Spleen (tissue), 11 donors: Measurements from ENCODE around the gene GSTA3. TPM values are rescaled to one million over a fixed set of nuclear protein-coding genes. Genes with fewer than 3 reads are reported as not detected.

ENCODE experiments used
- DNase-seq: peaks from one replicate; pipeline ENCODE4 v3.0.0-alpha.2; 2020
- H3K27ac ChIP-seq, 8 donors: fragments of 200-600 bp; sonication (generic) in 7 of 8; 1 replicate in 4 of 8; 2 replicates in 4 of 8; pipeline versions ENCODE4 v1.5.0 to v1.8.0; 2016 to 2021; ENCODE audit warnings: inconsistent platforms in 4 of 8, mild to moderate bottlenecking in 4 of 8, moderate library complexity in 1 of 8
- H3K27me3 ChIP-seq, 7 donors: fragments of 200-600 bp; sonication (generic) in 6 of 7; replicated peaks in 1 of 7; 1 replicate in 4 of 7; 2 replicates in 3 of 7; pipeline versions ENCODE4 v1.5.0 to v1.8.0; 2016 to 2021; ENCODE audit warnings: inconsistent platforms in 3 of 7, mild to moderate bottlenecking in 1 of 7
- H3K36me3 ChIP-seq, 6 donors: fragments of 200-600 bp; sonication (generic) in 5 of 6; 1 replicate in 4 of 6; 2 replicates in 2 of 6; pipeline versions ENCODE4 v1.5.0 to v1.8.0; 2016 to 2021; ENCODE audit warnings: inconsistent platforms in 2 of 6
- H3K4me1 ChIP-seq, 6 donors: fragments of 200-600 bp; sonication (generic) in 5 of 6; 1 replicate in 3 of 6; 2 replicates in 3 of 6; pipeline versions ENCODE4 v1.5.0 to v1.8.0; 2016 to 2021; ENCODE audit warnings: inconsistent platforms in 3 of 6
- H3K4me3 ChIP-seq, 8 donors: fragments of 200-600 bp; sonication (generic) in 7 of 8; 1 replicate in 4 of 8; 2 replicates in 4 of 8; pipeline versions ENCODE4 v1.5.0 to v1.8.0; 2016 to 2021; ENCODE audit warnings: inconsistent platforms in 4 of 8, mild to moderate bottlenecking in 4 of 8, moderate library complexity in 2 of 8
- H3K9me3 ChIP-seq, 8 donors: fragments of 200-600 bp; sonication (generic) in 7 of 8; 1 replicate in 4 of 8; 2 replicates in 4 of 8; pipeline versions ENCODE4 v1.5.0 to v1.8.0; 2016 to 2021; ENCODE audit warnings: inconsistent platforms in 4 of 8
- POLR2A ChIP-seq, 3 donors: fragments of 450-650 bp; IDR thresholded peaks; one replicate each; pipeline ENCODE4 v1.5.1; 2017; ENCODE audit warnings: antibody characterized with exemption in 3 of 3, mild to moderate bottlenecking in 1 of 3
- POLR2AphosphoS5 ChIP-seq, 3 donors: sonication (generic); formaldehyde crosslinking; IDR thresholded peaks; one replicate each; pipeline ENCODE4 v1.5.1; 2017; ENCODE audit warnings: antibody characterized with exemption in 3 of 3
- WGBS, 5 donors: extraction: QIAGEN DNeasy Blood & Tissue Kit in 3 of 5; methylation state at CpG; one replicate each; pipeline versions ENCODE4 v1.1.5 to v1.1.7; 2013 to 2018; 5-methylcytosine and 5-hydroxymethylcytosine counted together
- intact Hi-C: fragments of 100-400 bp; cut with DNase I; formaldehyde crosslinking; loops from one replicate; pipeline ENCODE4 v1.15.0; 2023; ENCODE audit warnings: low total_unique reads
- polyA plus RNA-seq, 3 donors: library from polyadenylated mRNA; stranded (reverse); fragments of 200-250 nt; gene quantifications; one replicate each; pipeline ENCODE4 v1.2.1, GENCODE V29; 2013
- total RNA-seq, 7 donors: library from RNA; depleted of rRNA in 3 of 7; stranded (reverse); fragments of >200 nt in 3 of 7; fragmentation: NEBNext Ultra II Directional in 4 of 7; extraction: Animal tissue kit (Norgen Biotek cat#: 25700) in 4 of 7; gene quantifications; one replicate each; pipeline versions ENCODE4 v1.1.0 to v1.2.1, GENCODE V29; 2016 to 2021
- TF ChIP-seq, protein P1 (sequence below), 11 experiments: fragments of 200-600 bp in 7 of 11; fragments of 450-650 bp in 4 of 11; sonication (generic) in 4 of 11; IDR thresholded peaks in 8 of 11; conservative IDR thresholded peaks in 3 of 11; 1 replicate in 7 of 11; 2 replicates in 4 of 11; pipeline versions ENCODE4 v1.4.0 to v1.8.0; 2016 to 2021; ENCODE audit warnings: antibody characterized with exemption in 11 of 11, inconsistent platforms in 4 of 11, mild to moderate bottlenecking in 1 of 11
- donor health status: healthy with polysubstance abuse.
- donor health status: DM: no; HTN: no; CAD: no; lungs with moderate emphysema.
- donor health status: DM: no; HTN: no; CAD: no.
- donor health status: Bipolar disorder and iron deficiency.
- donor health status: healthy.
- donor health status: DM: no; HTN: no; CAD: no.
- donor health status: DM: yes; HTN: yes; CAD: no.

GSTA3 gene
- total and polyA plus RNA-seq, 10 donors: not detected

- no peaks in the 10 kb centered on the region for H3K4me1 ChIP-seq
- no peaks in the 10 kb centered on the region for H3K27me3 ChIP-seq
- H3K4me3 ChIP-seq: no peak overlapping the region
- no peak for DNase-seq
- H3K9me3 ChIP-seq: peaks cover 0 to 11% (median 0%) of the 10 kb centered on the region in 8 donors
- intact Hi-C loops: no loop called here
- no peak for TF ChIP-seq POLR2A (IDR thresholded peaks at IDR 0.05)
- TF ChIP-seq, protein P1, sequence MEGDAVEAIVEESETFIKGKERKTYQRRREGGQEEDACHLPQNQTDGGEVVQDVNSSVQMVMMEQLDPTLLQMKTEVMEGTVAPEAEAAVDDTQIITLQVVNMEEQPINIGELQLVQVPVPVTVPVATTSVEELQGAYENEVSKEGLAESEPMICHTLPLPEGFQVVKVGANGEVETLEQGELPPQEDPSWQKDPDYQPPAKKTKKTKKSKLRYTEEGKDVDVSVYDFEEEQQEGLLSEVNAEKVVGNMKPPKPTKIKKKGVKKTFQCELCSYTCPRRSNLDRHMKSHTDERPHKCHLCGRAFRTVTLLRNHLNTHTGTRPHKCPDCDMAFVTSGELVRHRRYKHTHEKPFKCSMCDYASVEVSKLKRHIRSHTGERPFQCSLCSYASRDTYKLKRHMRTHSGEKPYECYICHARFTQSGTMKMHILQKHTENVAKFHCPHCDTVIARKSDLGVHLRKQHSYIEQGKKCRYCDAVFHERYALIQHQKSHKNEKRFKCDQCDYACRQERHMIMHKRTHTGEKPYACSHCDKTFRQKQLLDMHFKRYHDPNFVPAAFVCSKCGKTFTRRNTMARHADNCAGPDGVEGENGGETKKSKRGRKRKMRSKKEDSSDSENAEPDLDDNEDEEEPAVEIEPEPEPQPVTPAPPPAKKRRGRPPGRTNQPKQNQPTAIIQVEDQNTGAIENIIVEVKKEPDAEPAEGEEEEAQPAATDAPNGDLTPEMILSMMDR (IDR thresholded peaks at IDR 0.05 in 8 of 11, conservative IDR thresholded peaks at IDR 0.05 in 3 of 11): no peak
- TF ChIP-seq POLR2AphosphoS5 (IDR thresholded peaks at IDR 0.05): no peak
- WGBS, 5 donors: 51 to 88% (median 79%) methylated on average over 2 of the region's 2 CpGs
- no peaks in the 10 kb centered on the region for H3K36me3 ChIP-seq
- H3K27ac ChIP-seq: no peak overlapping the region
Observed at GRCh38 chr6:52893803-52894202, 15.7 kb downstream of the GSTA3 start.

GRCh38 chr6:52893221-52893620 lies 16.3 kb downstream of the GSTA3 start:
- H3K4me1 ChIP-seq: no peaks in the 10 kb centered on the region
- intact Hi-C loops: no loop called here
- peaks cover 0 to 11% (median 0%) of the 10 kb centered on the region in 8 donors for H3K9me3 ChIP-seq
- no peaks in the 10 kb centered on the region for H3K36me3 ChIP-seq
- H3K27me3 ChIP-seq: no peaks in the 10 kb centered on the region
- H3K4me3 ChIP-seq: no peak overlapping the region
- 63 to 78% (median 78%) methylated on average over 4 of the region's 4 CpGs for WGBS, 5 donors
- TF ChIP-seq, protein P1 (IDR thresholded peaks at IDR 0.05 in 8 of 11, conservative IDR thresholded peaks at IDR 0.05 in 3 of 11): no peak
- no peak for TF ChIP-seq POLR2AphosphoS5 (IDR thresholded peaks at IDR 0.05)
- no peak for DNase-seq
- no peak overlapping the region for H3K27ac ChIP-seq

DNA sequence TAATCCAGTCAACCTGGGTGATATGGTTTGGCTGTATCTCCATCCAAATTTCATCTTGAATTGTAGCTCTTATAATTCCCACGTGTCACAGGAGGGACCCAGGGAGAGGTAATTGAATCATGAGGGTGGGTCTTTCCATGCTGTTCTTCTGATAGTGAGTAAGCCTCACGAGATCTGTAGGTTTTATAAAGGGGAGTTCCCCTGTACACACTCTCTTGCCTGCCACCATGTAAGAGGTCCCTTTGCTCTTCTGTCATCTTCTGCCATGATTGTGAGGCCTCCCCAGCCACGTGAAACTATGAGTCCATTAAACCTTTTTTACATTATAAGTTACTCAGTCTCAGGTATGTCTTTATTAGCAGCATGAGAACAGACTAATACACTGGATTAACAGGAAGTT lies 19.5 kb downstream of the GSTA3 start:
- Histone ChIP-seq H3K36me3 (no peaks in the 10 kb centered on the region), H3K4me1 (no peaks in the 10 kb centered on the region), H3K27ac (no peak overlapping the region), H3K4me3 (no peak overlapping the region), H3K27me3 (no peaks in the 10 kb centered on the region), H3K9me3 (no peaks in the 10 kb centered on the region)
- intact Hi-C loops: no loop called here
- no peak for DNase-seq
- no peak for TF ChIP-seq POLR2AphosphoS5 (IDR thresholded peaks at IDR 0.05)
- TF ChIP-seq, protein P1 (IDR thresholded peaks at IDR 0.05 in 8 of 11, conservative IDR thresholded peaks at IDR 0.05 in 3 of 11): no peak
- no peak for TF ChIP-seq POLR2A (IDR thresholded peaks at IDR 0.05)
- 75 to 86% (median 78%) methylated on average over 3 of the region's 3 CpGs for WGBS, 5 donors

DNA sequence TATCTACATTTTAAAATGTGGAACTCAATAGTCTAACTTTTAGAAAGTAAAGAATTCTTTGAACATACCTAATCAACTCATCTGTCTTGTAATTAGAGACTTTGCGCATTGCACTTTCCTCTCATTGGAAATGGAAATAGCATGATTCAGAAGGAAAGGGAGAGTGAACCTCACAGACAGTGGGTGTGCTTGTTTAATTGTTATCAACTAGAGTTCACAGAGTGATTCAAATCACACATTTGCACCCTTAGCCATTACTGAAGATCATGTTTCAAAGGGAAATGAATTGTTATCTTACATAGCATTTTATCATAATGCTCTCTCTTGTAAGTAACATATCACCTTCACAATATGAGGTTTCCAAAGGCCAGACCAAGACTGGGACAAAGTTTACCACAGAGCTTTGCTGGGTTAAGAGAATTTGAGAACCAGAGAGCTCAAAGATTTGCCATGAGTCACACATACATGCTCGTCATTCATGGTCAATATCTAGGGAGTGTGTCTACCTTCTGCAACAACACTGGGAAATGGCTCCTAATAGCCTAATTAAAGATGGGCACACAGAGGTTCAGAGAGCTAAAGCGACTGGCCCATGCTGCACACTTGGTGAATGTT lies 21.5 kb downstream of the GSTA3 start:
- Histone ChIP-seq H3K4me1 (no peaks in the 10 kb centered on the region), H3K27ac (no peak overlapping the region), H3K4me3 (no peak overlapping the region), H3K36me3 (no peaks in the 10 kb centered on the region), H3K9me3 (no peaks in the 10 kb centered on the region), H3K27me3 (no peaks in the 10 kb centered on the region)
- TF ChIP-seq POLR2AphosphoS5 (IDR thresholded peaks at IDR 0.05) (no peak), POLR2A (IDR thresholded peaks at IDR 0.05) (no peak)
- TF ChIP-seq, protein P1 (IDR thresholded peaks at IDR 0.05 in 8 of 11, conservative IDR thresholded peaks at IDR 0.05 in 3 of 11): no peak
- DNase-seq: no peak
- 85 to 89% (median 89%) methylated on average over 3 of the region's 3 CpGs for WGBS, 5 donors
- intact Hi-C loops: no loop called here
